Caco-2 (cell line): ENCODE measurements around the gene PHKB. TPM values are rescaled to one million over a fixed set of nuclear protein-coding genes. Genes with fewer than 3 reads are reported as not detected.

Experiments
- BruUV-seq: library from RNA; stranded (reverse); fragments of 400-500 nt; replicated peaks from 2 replicates; lab custom pipeline; 2021; lab: Mats Ljungman, UMichigan
- CTCF ChIA-PET: fragments of 300-600 bp; sonication (Branson Sonifier 250); formaldehyde crosslinking; loops from one replicate; lab custom pipeline; 2022; ENCODE audit warnings: antibody characterized with exemption; lab: Charles Lee
- POLR2A ChIA-PET: fragments of 300-600 bp; sonication (Branson Sonifier 250); formaldehyde crosslinking; loops from one replicate; lab custom pipeline; 2022; ENCODE audit warnings: antibody characterized with exemption; lab: Charles Lee
- DNase-seq, 2 experiments: peaks; one replicate each; pipeline versions ENCODE4 v3.0.0 to v3.0.0-alpha.2; 2020 to 2022
- H3K27me3 ChIP-seq: replicated peaks from 2 replicates; pipeline ENCODE4 v1.6.0; 2011; ENCODE audit warnings: low read length; ENCODE audit not compliant: control insufficient read depth, insufficient read depth
- H3K36me3 ChIP-seq: 2 replicates; pipeline ENCODE4 v1.5.1; 2011; ENCODE audit warnings: low read length; ENCODE audit not compliant: control insufficient read depth, insufficient read depth
- H3K4me1 ChIP-seq: fragments of 250-450 bp; sonication (Bioruptor Pico); 2 replicates; pipeline ENCODE4 v1.5.1; 2020; ENCODE audit warnings: mild to moderate bottlenecking
- H3K4me3 ChIP-seq: 2 replicates; pipeline ENCODE4 v1.5.1; 2011; ENCODE audit warnings: low read depth, mild to moderate bottlenecking, control low read depth, low read length
- H3K9me3 ChIP-seq: fragments of 250-450 bp; sonication (Bioruptor Pico); 2 replicates; pipeline ENCODE4 v1.5.1; 2020; ENCODE audit warnings: mild to moderate bottlenecking, moderate library complexity
- H3K27ac Mint-ChIP-seq: one replicate; pipeline ENCODE4 v1.8.0; 2022; ENCODE audit warnings: mixed read lengths; ENCODE audit not compliant: unreplicated experiment
- H3K27me3 Mint-ChIP-seq: one replicate; pipeline ENCODE4 v1.8.0; 2022; ENCODE audit warnings: mixed read lengths; ENCODE audit not compliant: insufficient read depth, unreplicated experiment
- H3K36me3 Mint-ChIP-seq: one replicate; pipeline ENCODE4 v1.8.0; 2022; ENCODE audit warnings: mild to moderate bottlenecking, mixed read lengths; ENCODE audit not compliant: insufficient read depth, unreplicated experiment
- H3K4me1 Mint-ChIP-seq: one replicate; pipeline ENCODE4 v1.8.0; 2022; ENCODE audit warnings: low read depth, mixed read lengths; ENCODE audit not compliant: unreplicated experiment
- H3K4me3 Mint-ChIP-seq: one replicate; pipeline ENCODE4 v1.8.0; 2022; ENCODE audit warnings: mild to moderate bottlenecking, moderate library complexity, mixed read lengths; ENCODE audit not compliant: unreplicated experiment
- H3K9me3 Mint-ChIP-seq: one replicate; pipeline ENCODE4 v1.8.0; 2022; ENCODE audit warnings: mixed read lengths; ENCODE audit not compliant: unreplicated experiment
- CTCF ChIP-seq, 2 experiments: fragments of 200-600 bp in 1 of 2; IDR thresholded peaks; 1 replicate in 1 of 2; 2 replicates in 1 of 2; pipeline versions ENCODE4 v1.5.1 to v1.8.0; 2011 to 2022; ENCODE audit warnings: antibody characterized with exemption in 1 of 2, control low read depth in 1 of 2, inconsistent platforms in 1 of 2, low read depth in 1 of 2, low read length in 1 of 2, mild to moderate bottlenecking in 1 of 2, moderate library complexity in 1 of 2; ENCODE audit not compliant: insufficient read depth in 1 of 2, severe bottlenecking in 1 of 2, unreplicated experiment in 1 of 2
- intact Hi-C: fragments of 100-400 bp; cut with micrococcal nuclease; formaldehyde crosslinking; loops from one replicate; pipeline ENCODE4 v1.10.0; 2022; ENCODE audit not compliant: unreplicated experiment
- total RNA-seq: library from RNA; stranded (reverse); gene quantifications from 2 replicates; pipeline ENCODE4 v1.2.3, GENCODE V29; 2022

The PHKB gene
- total RNA-seq, 1 experiment from 2014 or later, result 74.2 TPM

GRCh38 chr16:47562366-47562765, 101.2 kb downstream of the PHKB start:
- CTCF ChIA-PET, result interaction anchor here (0.6 kb wide), 1 partner anchor 40 kb away, joined by 6 read pairs; no protein-coding TSS in a partner anchor
- Mint-ChIP-seq H3K4me3 (no peak overlapping the region), H3K4me1 (no peaks in the 10 kb centered on the region), H3K27ac (no peak overlapping the region), H3K9me3 (no peaks in the 10 kb centered on the region), H3K27me3 (no peaks in the 10 kb centered on the region), H3K36me3 (no peaks in the 10 kb centered on the region)
- no peak for TF ChIP-seq CTCF (IDR thresholded peaks at IDR 0.05; ENCODE audit: insufficient read depth in 1 of 2, low read depth in 1 of 2, low read length in 1 of 2, severe bottlenecking in 1 of 2, unreplicated experiment in 1 of 2)
- POLR2A ChIA-PET, result no interaction called here
- no peak for DNase-seq
- H3K36me3 ChIP-seq, result no peaks in the 10 kb centered on the region
- intact Hi-C loops, result no loop called here
- no peaks in the 10 kb centered on the region for H3K27me3 ChIP-seq
- no peaks in the 10 kb centered on the region for H3K4me1 ChIP-seq
- H3K9me3 ChIP-seq, result no peaks in the 10 kb centered on the region
- no peak overlapping the region for H3K4me3 ChIP-seq
- no TSS peak for BruUV-seq

GRCh38 chr16:47565454-47565853, 104.3 kb downstream of the PHKB start:
- intact Hi-C loops, result no loop called here
- Mint-ChIP-seq H3K36me3 (no peaks in the 10 kb centered on the region), H3K9me3 (no peaks in the 10 kb centered on the region), H3K4me1 (no peaks in the 10 kb centered on the region), H3K27ac (no peak overlapping the region), H3K4me3 (no peak overlapping the region), H3K27me3 (no peaks in the 10 kb centered on the region)
- DNase-seq, result no peak
- POLR2A ChIA-PET, result no interaction called here
- Histone ChIP-seq H3K4me3 (no peak overlapping the region), H3K4me1 (no peaks in the 10 kb centered on the region), H3K9me3 (no peaks in the 10 kb centered on the region), H3K27me3 (no peaks in the 10 kb centered on the region), H3K36me3 (no peaks in the 10 kb centered on the region)
- no TSS peak for BruUV-seq
- CTCF ChIA-PET, result no interaction called here
- TF ChIP-seq CTCF (IDR thresholded peaks at IDR 0.05; ENCODE audit: insufficient read depth in 1 of 2, low read depth in 1 of 2, low read length in 1 of 2, severe bottlenecking in 1 of 2, unreplicated experiment in 1 of 2), result no peak

GRCh38 chr16:47567321-47567720, 106.2 kb downstream of the PHKB start:
- Histone ChIP-seq H3K4me1 (no peaks in the 10 kb centered on the region), H3K36me3 (no peaks in the 10 kb centered on the region), H3K9me3 (no peaks in the 10 kb centered on the region), H3K27me3 (no peaks in the 10 kb centered on the region), H3K4me3 (no peak overlapping the region)
- Mint-ChIP-seq H3K9me3 (no peaks in the 10 kb centered on the region), H3K4me1 (no peaks in the 10 kb centered on the region), H3K27me3 (no peaks in the 10 kb centered on the region), H3K4me3 (no peak overlapping the region), H3K36me3 (no peaks in the 10 kb centered on the region), H3K27ac (no peak overlapping the region)
- ChIA-PET POLR2A (no interaction called here), CTCF (no interaction called here)
- TF ChIP-seq CTCF (IDR thresholded peaks at IDR 0.05; ENCODE audit: insufficient read depth in 1 of 2, low read depth in 1 of 2, low read length in 1 of 2, severe bottlenecking in 1 of 2, unreplicated experiment in 1 of 2), result no peak
- BruUV-seq, result no TSS peak
- intact Hi-C loops, result no loop called here
- DNase-seq, result no peak
